ENCODE measurements around the gene FAM81B.
"Not testable (repeated sequence)": the region's sequence is repeated elsewhere in the genome, so short reads cannot be mapped to it uniquely, and the experiment has no call there.

DNA sequence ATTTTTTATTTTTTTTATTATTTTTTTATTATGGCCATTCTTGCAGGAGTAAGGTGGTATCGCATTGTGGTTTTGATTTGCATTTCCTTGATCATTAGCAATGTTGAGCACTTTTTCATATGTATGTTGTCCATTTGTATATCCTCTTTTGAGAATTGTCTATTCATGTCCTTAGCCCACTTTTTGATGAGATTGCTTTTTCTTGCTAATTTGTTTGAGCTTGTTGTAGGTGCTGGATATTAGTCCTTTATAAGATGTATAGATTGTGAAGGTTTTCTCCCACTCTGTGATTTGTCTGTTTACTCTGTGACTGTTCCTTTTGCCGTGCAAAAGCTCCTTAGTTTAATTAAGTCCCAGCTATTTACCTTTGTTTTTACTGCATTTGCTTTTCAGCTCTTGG is 30.5 kb upstream of the FAM81B start:
- TF ChIP-seq, protein P1, sequence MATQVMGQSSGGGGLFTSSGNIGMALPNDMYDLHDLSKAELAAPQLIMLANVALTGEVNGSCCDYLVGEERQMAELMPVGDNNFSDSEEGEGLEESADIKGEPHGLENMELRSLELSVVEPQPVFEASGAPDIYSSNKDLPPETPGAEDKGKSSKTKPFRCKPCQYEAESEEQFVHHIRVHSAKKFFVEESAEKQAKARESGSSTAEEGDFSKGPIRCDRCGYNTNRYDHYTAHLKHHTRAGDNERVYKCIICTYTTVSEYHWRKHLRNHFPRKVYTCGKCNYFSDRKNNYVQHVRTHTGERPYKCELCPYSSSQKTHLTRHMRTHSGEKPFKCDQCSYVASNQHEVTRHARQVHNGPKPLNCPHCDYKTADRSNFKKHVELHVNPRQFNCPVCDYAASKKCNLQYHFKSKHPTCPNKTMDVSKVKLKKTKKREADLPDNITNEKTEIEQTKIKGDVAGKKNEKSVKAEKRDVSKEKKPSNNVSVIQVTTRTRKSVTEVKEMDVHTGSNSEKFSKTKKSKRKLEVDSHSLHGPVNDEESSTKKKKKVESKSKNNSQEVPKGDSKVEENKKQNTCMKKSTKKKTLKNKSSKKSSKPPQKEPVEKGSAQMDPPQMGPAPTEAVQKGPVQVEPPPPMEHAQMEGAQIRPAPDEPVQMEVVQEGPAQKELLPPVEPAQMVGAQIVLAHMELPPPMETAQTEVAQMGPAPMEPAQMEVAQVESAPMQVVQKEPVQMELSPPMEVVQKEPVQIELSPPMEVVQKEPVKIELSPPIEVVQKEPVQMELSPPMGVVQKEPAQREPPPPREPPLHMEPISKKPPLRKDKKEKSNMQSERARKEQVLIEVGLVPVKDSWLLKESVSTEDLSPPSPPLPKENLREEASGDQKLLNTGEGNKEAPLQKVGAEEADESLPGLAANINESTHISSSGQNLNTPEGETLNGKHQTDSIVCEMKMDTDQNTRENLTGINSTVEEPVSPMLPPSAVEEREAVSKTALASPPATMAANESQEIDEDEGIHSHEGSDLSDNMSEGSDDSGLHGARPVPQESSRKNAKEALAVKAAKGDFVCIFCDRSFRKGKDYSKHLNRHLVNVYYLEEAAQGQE (IDR thresholded peaks at IDR 0.05; ENCODE audit: low read depth, low read length) = not testable (repeated sequence)
- TF ChIP-seq CTCF (IDR thresholded peaks at IDR 0.05); POLR2AphosphoS5 (IDR thresholded peaks at IDR 0.05; ENCODE audit: low read depth, low read length): not testable (repeated sequence)

Data from SK-N-SH (cell line).